Omental fat pad (tissue), 4 donors: ENCODE results near the gene DENND1A. TPM values are rescaled to one million over a fixed set of nuclear protein-coding genes. Genes with fewer than 3 reads are reported as not detected.

Source experiments
- ATAC-seq: fragments of 150-250 bp; one replicate; pipeline ENCODE4 v1.9.1; 2016; ENCODE audit warnings: mild to moderate bottlenecking, moderate library complexity; ENCODE audit not compliant: low FRiP score
- DNase-seq: peaks from one replicate; pipeline ENCODE4 v3.0.0-alpha.2; 2019; ENCODE audit warnings: low spot score
- CTCF ChIP-seq, 3 donors: fragments of 450-650 bp; IDR thresholded peaks; one replicate each; pipeline ENCODE4 v1.5.1; 2016 to 2017; ENCODE audit warnings: antibody characterized with exemption in 3 of 3, mild to moderate bottlenecking in 3 of 3, moderate library complexity in 2 of 3
- total RNA-seq, 4 donors: library from RNA; depleted of rRNA; stranded (reverse); fragments of >200 nt; gene quantifications; one replicate each; pipeline ENCODE4 v1.1.0, GENCODE V29; 2016

DENND1A gene
- total RNA-seq, 4 donors from 2014 or later = 15.2 to 22.8 (median 20.7) TPM

GRCh38 chr9:123772967-123773366 is 157.0 kb downstream of the DENND1A start:
- DNase-seq = no peak
- TF ChIP-seq CTCF (IDR thresholded peaks at IDR 0.05) = no peak
- no peak for ATAC-seq

DNA sequence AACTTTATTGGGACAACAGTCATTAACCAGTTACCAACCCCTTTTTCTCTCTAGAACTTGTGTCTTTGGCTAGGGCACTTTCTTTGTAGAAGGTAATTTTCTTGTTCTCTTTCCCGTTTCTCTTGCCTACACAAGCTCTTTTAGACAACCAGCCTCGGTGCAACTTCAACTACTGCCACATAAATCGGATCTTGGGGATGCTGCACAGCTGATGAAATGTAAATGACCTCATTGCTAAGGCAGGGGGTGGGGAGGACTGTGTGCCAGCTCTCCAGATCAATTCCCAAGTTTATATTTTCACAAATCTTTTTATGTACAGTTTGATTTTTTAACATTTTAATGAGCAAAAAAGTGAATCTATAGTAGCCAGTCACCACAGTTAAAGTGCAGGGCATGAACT is 157.6 kb downstream of the DENND1A start:
- TF ChIP-seq CTCF (IDR thresholded peaks at IDR 0.05) = no peak

GRCh38 chr9:123771690-123772089 is 158.2 kb downstream of the DENND1A start:
- ATAC-seq = no peak
- TF ChIP-seq CTCF (IDR thresholded peaks at IDR 0.05) = no peak
- DNase-seq = no peak

More for the DNA sequence above, 157.6 kb downstream of the DENND1A start:
- DNase-seq (no peak), ATAC-seq (no peak)

DNA sequence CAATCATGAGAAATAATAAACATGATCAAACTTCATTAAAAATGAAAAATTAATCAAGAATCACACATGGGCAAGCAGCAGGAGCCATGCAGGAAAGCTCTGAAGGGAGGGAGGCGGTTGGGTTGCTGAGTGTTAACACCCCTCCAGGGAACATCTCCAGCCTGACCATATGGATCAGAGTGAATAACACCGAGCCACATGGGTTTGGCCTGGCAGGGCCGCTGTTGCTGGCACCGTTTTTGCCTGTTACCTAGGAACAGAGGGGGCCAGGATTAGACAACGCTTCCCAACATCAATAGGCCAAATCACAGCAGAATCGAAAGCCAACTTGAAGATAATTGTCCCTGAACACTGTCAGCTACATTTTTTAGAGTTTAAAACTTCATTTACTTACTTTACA is 160.2 kb downstream of the DENND1A start:
- DNase-seq (no peak), ATAC-seq (no peak)
- no peak for TF ChIP-seq CTCF (IDR thresholded peaks at IDR 0.05)

DNA sequence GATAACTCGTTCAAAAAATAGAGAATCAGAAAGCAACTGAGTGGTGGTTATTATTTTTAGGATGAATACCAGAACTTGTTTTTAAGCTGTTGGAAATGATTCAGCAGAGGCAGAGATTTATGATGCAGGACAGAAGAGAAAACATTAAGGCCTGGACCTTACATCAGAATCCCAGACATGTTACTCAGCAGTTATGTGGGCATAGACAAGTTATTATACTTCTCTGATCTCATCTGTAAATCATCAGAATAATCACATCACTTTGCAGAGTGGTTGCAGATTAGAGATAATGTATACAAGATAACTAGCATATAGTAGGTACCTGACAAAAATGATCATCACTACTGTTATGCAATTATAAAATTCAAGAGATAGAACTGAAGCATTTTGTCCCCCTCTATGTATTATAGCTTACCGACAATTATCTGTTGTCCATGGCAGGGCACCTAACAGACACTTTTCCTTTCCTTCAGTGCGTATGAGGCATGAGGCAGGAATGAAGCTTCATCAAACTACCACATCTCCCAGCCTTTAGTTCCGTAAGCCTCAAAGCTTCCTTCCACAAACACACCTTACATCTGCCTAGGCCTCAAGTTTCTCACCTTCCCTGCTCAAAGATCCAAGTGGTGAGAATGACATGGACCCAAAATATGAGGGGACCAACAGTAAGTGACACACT is 165.9 kb downstream of the DENND1A start:
- TF ChIP-seq CTCF (IDR thresholded peaks at IDR 0.05) = no peak
- no peak for DNase-seq
- ATAC-seq = no peak

GRCh38 chr9:123761905-123762605 is 167.9 kb downstream of the DENND1A start:
- TF ChIP-seq CTCF (IDR thresholded peaks at IDR 0.05) = no peak
- DNase-seq = no peak
- ATAC-seq = no peak

GRCh38 chr9:123757960-123758359 is 172.0 kb downstream of the DENND1A start:
- ATAC-seq = no peak
- DNase-seq = no peak
- no peak for TF ChIP-seq CTCF (IDR thresholded peaks at IDR 0.05)
